ENCODE results near the gene MTHFD1L.
"Not testable (repeated sequence)": the region's sequence is repeated elsewhere in the genome, so short reads cannot be mapped to it uniquely, and the experiment has no call there.

GRCh38 chr6:151036211-151036721, 170.8 kb downstream of the MTHFD1L start:
- not testable (repeated sequence) for TF ChIP-seq CTCF (IDR thresholded peaks at IDR 0.05; ENCODE audit: insufficient read depth, low read length, poor library complexity, severe bottlenecking); EZH2phosphoT487 (conservative IDR thresholded peaks at IDR 0.05; ENCODE audit: low read length)

Data from SU-DHL-6 (cell line).